A549 (cell line): ENCODE results near the gene PLEKHA3. TPM values are rescaled to one million over a fixed set of nuclear protein-coding genes. Genes with fewer than 3 reads are reported as not detected.

ENCODE experiments used
- ATAC-seq, 2 experiments: fragments of 200-7000 bp in 1 of 2; fragments of >200 bp in 1 of 2; cut with Nextera tagmentation in 1 of 2; cut with Tn5 transposase in 1 of 2; 3 replicates each; pipeline versions ENCODE4 v1.8.0 to v1.9.1; 2018 to 2020; ENCODE audit warnings: mild to moderate bottlenecking in 1 of 2, moderate library complexity in 1 of 2
- CTCF ChIA-PET: fragments of 300-600 bp; sonication (Branson Sonifier 250); formaldehyde crosslinking; extraction: SDS; loops from one replicate; lab custom pipeline; 2021; ENCODE audit warnings: antibody characterized with exemption, inconsistent platforms; lab: Yijun Ruan, JAX
- POLR2A ChIA-PET: fragments of 350-600 bp; formaldehyde crosslinking; extraction: SDS; loops from one replicate; lab custom pipeline; 2021; ENCODE audit warnings: antibody characterized with exemption, inconsistent platforms; lab: Yijun Ruan, JAX
- DNase-seq, 2 experiments: peaks; one replicate each; pipeline versions ENCODE4 v3.0.0 to v3.0.0-alpha.2; 2011 to 2016; ENCODE audit warnings: low read depth in 1 of 2, low spot score in 1 of 2
- FAIRE-seq: peaks from 2 replicates; lab custom pipeline; 2011; peaks lifted over from hg19 to GRCh38; lab: Jason Lieb, UNC
- H3K27ac ChIP-seq, 2 experiments: fragments of >200 bp; sonication (Bioruptor Twin); formaldehyde crosslinking; 3 replicates each; pipeline ENCODE4 v1.5.1; 2016 to 2017
- H3K4me1 ChIP-seq: fragments of >200 bp; sonication (Bioruptor Twin); formaldehyde crosslinking; 3 replicates; pipeline ENCODE4 v1.6.1; 2016
- H3K4me2 ChIP-seq: fragments of >200 bp; sonication (Bioruptor Twin); formaldehyde crosslinking; 3 replicates; pipeline ENCODE4 v1.6.1; 2016
- H3K4me3 ChIP-seq: fragments of >200 bp; sonication (Bioruptor Twin); formaldehyde crosslinking; 3 replicates; pipeline ENCODE4 v1.5.1; 2016
- H3K9me3 ChIP-seq: fragments of >200 bp; sonication (Bioruptor Twin); formaldehyde crosslinking; 3 replicates; pipeline ENCODE4 v1.6.1; 2016
- CHD2 ChIP-seq: fragments of 150-350 bp; IDR thresholded peaks from 2 replicates; pipeline ENCODE4 v1.6.1; 2014; ENCODE audit warnings: low read length; ENCODE audit not compliant: partially characterized antibody
- EHF ChIP-seq: fragments of 250-450 bp; sonication (Bioruptor Pico); IDR thresholded peaks from 2 replicates; pipeline ENCODE4 v1.5.0; 2020; ENCODE audit warnings: mild to moderate bottlenecking
- EP300 ChIP-seq, 2 experiments: fragments of >200 bp; sonication (Bioruptor Twin); formaldehyde crosslinking; IDR thresholded peaks; 2 replicates in 1 of 2; 3 replicates in 1 of 2; pipeline ENCODE4 v1.6.1; 2016 to 2017
- FOSB ChIP-seq: fragments of 250-450 bp; sonication (Bioruptor Pico); IDR thresholded peaks from 2 replicates; pipeline ENCODE4 v1.5.0; 2020; ENCODE audit warnings: mild to moderate bottlenecking, moderate library complexity
- FOSL2 ChIP-seq, 2 experiments: fragments of 450-650 bp in 1 of 2; fragments of >200 bp in 1 of 2; sonication (Bioruptor Twin) in 1 of 2; formaldehyde crosslinking; IDR thresholded peaks; 2 replicates each; pipeline versions ENCODE4 v1.5.0 to v1.6.1; 2016 to 2020; ENCODE audit warnings: mild to moderate bottlenecking in 1 of 2, moderate library complexity in 1 of 2
- GATA3 ChIP-seq: IDR thresholded peaks from 2 replicates; pipeline ENCODE4 v1.6.1; 2012; ENCODE audit warnings: borderline replicate concordance
- HOXA7 ChIP-seq: fragments of 250-450 bp; sonication (Bioruptor Pico); IDR thresholded peaks from 2 replicates; pipeline ENCODE4 v1.5.0; 2020; ENCODE audit warnings: mild to moderate bottlenecking, moderate library complexity
- HOXB5 ChIP-seq: fragments of 250-450 bp; sonication (Bioruptor Pico); IDR thresholded peaks from 2 replicates; pipeline ENCODE4 v1.5.0; 2020; ENCODE audit warnings: mild to moderate bottlenecking, moderate library complexity
- JUN ChIP-seq, 2 experiments: fragments of >200 bp; sonication (Bioruptor Twin); formaldehyde crosslinking; IDR thresholded peaks; 2 replicates in 1 of 2; 3 replicates in 1 of 2; pipeline ENCODE4 v1.6.1; 2016 to 2017
- MAFK ChIP-seq: fragments of 450-650 bp; IDR thresholded peaks from 2 replicates; pipeline ENCODE4 v1.6.1; 2014; ENCODE audit not compliant: partially characterized antibody
- MAX ChIP-seq: IDR thresholded peaks from 2 replicates; pipeline ENCODE4 v1.6.1; 2012
- MYC ChIP-seq: IDR thresholded peaks from 2 replicates; pipeline ENCODE4 v1.6.1; 2012; ENCODE audit warnings: mild to moderate bottlenecking, inconsistent platforms, low read length, improper control_type of control experiment, borderline replicate concordance
- NPAS2 ChIP-seq: fragments of 250-450 bp; sonication (Bioruptor Pico); IDR thresholded peaks from 2 replicates; pipeline ENCODE4 v1.8.0; 2022; ENCODE audit warnings: mild to moderate bottlenecking, moderate library complexity, borderline replicate concordance
- NR3C1 ChIP-seq: fragments of >200 bp; sonication (Bioruptor Twin); formaldehyde crosslinking; IDR thresholded peaks from 3 replicates; pipeline ENCODE4 v1.6.1; 2017
- PHF8 ChIP-seq: fragments of 200-600 bp; sonication (generic); IDR thresholded peaks from 2 replicates; pipeline ENCODE4 v1.6.1; 2016; ENCODE audit warnings: low read depth, mild to moderate bottlenecking, antibody characterized with exemption, moderate library complexity, borderline replicate concordance
- POLR2A ChIP-seq: IDR thresholded peaks from 2 replicates; pipeline ENCODE4 v1.6.1; 2012; ENCODE audit warnings: mild to moderate bottlenecking, low read length
- POLR2AphosphoS2 ChIP-seq: conservative IDR thresholded peaks from 2 replicates; pipeline ENCODE4 v1.6.1; 2012; ENCODE audit warnings: low read length, improper control_type of control experiment, inconsistent platforms
- RAD21 ChIP-seq, 2 experiments: fragments of >200 bp in 1 of 2; sonication (Bioruptor Twin) in 1 of 2; formaldehyde crosslinking in 1 of 2; IDR thresholded peaks in 1 of 2; conservative IDR thresholded peaks in 1 of 2; 2 replicates in 1 of 2; 3 replicates in 1 of 2; pipeline ENCODE4 v1.6.1; 2012 to 2018; ENCODE audit warnings: inconsistent platforms in 1 of 2
- SMC3 ChIP-seq: fragments of >200 bp; sonication (Bioruptor Twin); formaldehyde crosslinking; IDR thresholded peaks from 3 replicates; pipeline ENCODE4 v1.6.1; 2018; ENCODE audit warnings: inconsistent platforms
- TP53 ChIP-seq: fragments of 250-450 bp; sonication (Bioruptor Pico); IDR thresholded peaks from 2 replicates; pipeline ENCODE4 v1.5.0; 2021; ENCODE audit warnings: mild to moderate bottlenecking, moderate library complexity
- ZC3H11A ChIP-seq: fragments of 450-650 bp; IDR thresholded peaks from 2 replicates; pipeline ENCODE4 v1.6.1; 2014; ENCODE audit warnings: antibody characterized with exemption, mild to moderate bottlenecking
- ZFP36 ChIP-seq: fragments of 450-650 bp; IDR thresholded peaks from 2 replicates; pipeline ENCODE4 v1.6.1; 2014; ENCODE audit warnings: borderline replicate concordance; ENCODE audit not compliant: partially characterized antibody
- ZSCAN20 ChIP-seq: fragments of 250-450 bp; sonication (Bioruptor Pico); IDR thresholded peaks from 2 replicates; pipeline ENCODE4 v1.8.0; 2022; ENCODE audit warnings: mild to moderate bottlenecking, moderate library complexity
- WGBS: methylation state at CpG from one replicate; pipeline ENCODE4 v1.1.6; 2017; ENCODE audit errors: missing lambda C conversion rate; 5-methylcytosine and 5-hydroxymethylcytosine counted together
- polyA plus RNA-seq, 4 experiments: library from polyadenylated mRNA; depleted of rRNA in 3 of 4; stranded (reverse); fragments of >200 nt; fragmentation: RNase III in 1 of 4; extraction: RNeasy Plus Mini Kit Qiagen cat#74134 plus additional on column Dnase treatment in 1 of 4; gene quantifications; 2 replicates in 3 of 4; 3 replicates in 1 of 4; pipeline ENCODE4 v1.2.3, GENCODE V29; 2011 to 2017
- TF ChIP-seq, protein P1 (sequence below): fragments of 150-350 bp; IDR thresholded peaks from 2 replicates; pipeline ENCODE4 v1.6.1; 2014; ENCODE audit warnings: low read depth, mild to moderate bottlenecking, low read length

PLEKHA3 gene
- polyA plus RNA-seq, 2 of the 4 experiments (the other 2 are of a cell fraction): 9.6 to 47.4 TPM

GRCh38 chr2:178452334-178452733, 27.9 kb upstream of the PLEKHA3 start (continued):
- TF ChIP-seq RAD21 (conservative IDR thresholded peaks at IDR 0.05 in 1 of 2, IDR thresholded peaks at IDR 0.05 in 1 of 2) (no peak), FOSL2 (IDR thresholded peaks at IDR 0.05) (no peak), FOSL2 (CRISPR knock-in tag; IDR thresholded peaks at IDR 0.05) (no peak), EHF (CRISPR knock-in tag) (no peak), MAX (no peak), JUN (IDR thresholded peaks at IDR 0.05) (no peak), NPAS2 (CRISPR knock-in tag) (no peak), GATA3 (no peak), MAFK (no peak), ZSCAN20 (CRISPR knock-in tag) (no peak), CHD2 (no peak), SMC3 (no peak), NR3C1 (no peak)

DNA sequence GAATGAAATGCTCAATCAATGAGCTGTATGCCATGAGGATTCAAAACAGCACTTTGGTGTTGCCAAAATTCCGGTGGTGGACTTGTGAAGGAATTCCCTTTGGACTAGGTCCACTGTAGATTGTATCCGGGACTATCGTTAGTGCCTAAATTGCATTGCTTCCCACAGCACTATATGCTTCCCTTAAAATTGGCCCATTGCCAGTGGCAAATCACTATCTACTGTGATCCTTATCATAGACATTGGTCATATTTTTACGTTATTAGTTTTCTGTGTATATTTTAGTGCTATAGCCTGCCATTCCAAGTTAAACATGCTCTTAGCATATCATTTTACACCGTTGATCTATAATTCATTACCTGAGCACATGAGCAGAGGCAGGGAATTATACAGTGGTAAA, 27.4 kb upstream of the PLEKHA3 start:
- ChIA-PET CTCF (no interaction called here), POLR2A (no interaction called here)
- WGBS: 87% methylated on average over 5 of the region's 5 CpGs
- Histone ChIP-seq H3K4me3 (no peak overlapping the region), H3K27ac (no peak overlapping the region), H3K4me2 (no peak overlapping the region), H3K9me3 (no peaks in the 10 kb centered on the region), H3K4me1 (peaks cover 11% of the 10 kb centered on the region; the same call in 2 of the 3 replicates)
- TF ChIP-seq HOXA7: no peak
- no peak for TF ChIP-seq EP300 (IDR thresholded peaks at IDR 0.05)
- FAIRE-seq: no peak
- ATAC-seq: no peak
- no peak for DNase-seq

- TF ChIP-seq POLR2AphosphoS2: no peak
- no peak for TF ChIP-seq ZFP36
- TF ChIP-seq HOXB5: no peak
- TF ChIP-seq, all 56 proteins: peak for 0
- no peak overlapping the region for H3K4me3 ChIP-seq
- POLR2A ChIA-PET: no interaction called here
- 87% methylated on average over 5 of the region's 5 CpGs for WGBS
- CTCF ChIA-PET: no interaction called here
- FAIRE-seq: no peak
- H3K27ac ChIP-seq: no peak overlapping the region
- H3K4me1 ChIP-seq: no peaks in the 10 kb centered on the region
- H3K9me3 ChIP-seq: no peaks in the 10 kb centered on the region
- no peak for ATAC-seq
- H3K4me2 ChIP-seq: no peak overlapping the region
- DNase-seq: no peak
Observed at GRCh38 chr2:178455947-178456346, 24.3 kb upstream of the PLEKHA3 start.

GRCh38 chr2:178457390-178457886, 22.8 kb upstream of the PLEKHA3 start:
- H3K4me2 ChIP-seq: no peak overlapping the region
- FAIRE-seq (no peak), DNase-seq (no peak), ATAC-seq (no peak)
- WGBS: 82% methylated on average over 11 of the region's 11 CpGs
- CTCF ChIA-PET: interaction anchor here (1.2 to 2.3 kb wide), 2 partner anchors 11 to 43 kb away, joined by 4 to 7 read pairs; no protein-coding TSS in a partner anchor
- H3K4me3 ChIP-seq: no peak overlapping the region
- H3K27ac ChIP-seq: no peak overlapping the region
- H3K9me3 ChIP-seq: no peaks in the 10 kb centered on the region
- TF ChIP-seq POLR2A (no peak), PHF8 (no peak), TP53 (CRISPR knock-in tag) (no peak), ZC3H11A (no peak), MYC (no peak), FOSB (no peak)
- TF ChIP-seq, protein P1, sequence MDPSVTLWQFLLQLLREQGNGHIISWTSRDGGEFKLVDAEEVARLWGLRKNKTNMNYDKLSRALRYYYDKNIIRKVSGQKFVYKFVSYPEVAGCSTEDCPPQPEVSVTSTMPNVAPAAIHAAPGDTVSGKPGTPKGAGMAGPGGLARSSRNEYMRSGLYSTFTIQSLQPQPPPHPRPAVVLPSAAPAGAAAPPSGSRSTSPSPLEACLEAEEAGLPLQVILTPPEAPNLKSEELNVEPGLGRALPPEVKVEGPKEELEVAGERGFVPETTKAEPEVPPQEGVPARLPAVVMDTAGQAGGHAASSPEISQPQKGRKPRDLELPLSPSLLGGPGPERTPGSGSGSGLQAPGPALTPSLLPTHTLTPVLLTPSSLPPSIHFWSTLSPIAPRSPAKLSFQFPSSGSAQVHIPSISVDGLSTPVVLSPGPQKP: no peak
- no peaks in the 10 kb centered on the region for H3K4me1 ChIP-seq
- POLR2A ChIA-PET: interaction anchor here (1.2 kb wide), 1 partner anchor 23 kb away, joined by 3 read pairs; the partner anchor contains the start of gene PLEKHA3
